Peyer's patch (tissue), 4 donors: Measurements from ENCODE around the gene MAG.

Source experiments
- CTCF ChIP-seq, 6 experiments: fragments of 450-650 bp in 4 of 6; fragments of 200-600 bp in 2 of 6; sonication (generic) in 1 of 6; IDR thresholded peaks; one replicate each; pipeline ENCODE4 v1.5.1; 2017 to 2019; ENCODE audit warnings: antibody characterized with exemption in 6 of 6, mild to moderate bottlenecking in 3 of 6, moderate library complexity in 1 of 6
- POLR2A ChIP-seq, 2 donors: fragments of 450-650 bp; IDR thresholded peaks; one replicate each; pipeline ENCODE4 v1.5.1; 2017; ENCODE audit warnings: antibody characterized with exemption in 2 of 2, mild to moderate bottlenecking in 2 of 2, moderate library complexity in 2 of 2

GRCh38 chr19:35291259-35291658, 702 bp upstream of the MAG start:
- TF ChIP-seq CTCF (IDR thresholded peaks at IDR 0.05) (no peak), POLR2A (IDR thresholded peaks at IDR 0.05) (no peak)
